Fibroblast of peridontal ligament (primary cell): Measurements from ENCODE around the gene BRF1.
"Not testable (repeated sequence)": the region's sequence is repeated elsewhere in the genome, so short reads cannot be mapped to it uniquely, and the experiment has no call there.

Experiments
- DNase-seq: peaks from one replicate; pipeline ENCODE4 v3.0.0-alpha.2; 2010; ENCODE audit errors: extremely low read depth

Gene BRF1

GRCh38 chr14:105315941-105316576, 15.3 kb upstream of the BRF1 start:
- no peak for DNase-seq

GRCh38 chr14:105315211-105315721, 14.5 kb upstream of the BRF1 start:
- peak; percentile 29 for DNase-seq

- peak; percentile 74 for DNase-seq
Observed at GRCh38 chr14:105314287-105315200, 13.7 kb upstream of the BRF1 start, which contains the start of gene PACS2. TSS of gene PACS2 (plus strand) at chr14:105314748. CDS start at chr14:105314919, 171 bp downstream.

- peak; percentile 41 for DNase-seq
Observed at GRCh38 chr14:105313381-105314286, 12.8 kb upstream of the BRF1 start.

- DNase-seq, result no peak
Observed at GRCh38 chr14:105312973-105313372, 12.2 kb upstream of the BRF1 start.

- no peak for DNase-seq
Observed at GRCh38 chr14:105311838-105312237, 11.0 kb upstream of the BRF1 start.

GRCh38 chr14:105309371-105309770, 8.6 kb upstream of the BRF1 start:
- DNase-seq, result no peak

GRCh38 chr14:105307052-105307727, 6.4 kb upstream of the BRF1 start:
- DNase-seq, result no peak

GRCh38 chr14:105305791-105306190, 5.0 kb upstream of the BRF1 start:
- DNase-seq, result no peak

- no peak for DNase-seq
Observed at GRCh38 chr14:105305345-105305744, 4.5 kb upstream of the BRF1 start.

- DNase-seq, result no peak
Observed at GRCh38 chr14:105304565-105304964, 3.8 kb upstream of the BRF1 start.

- no peak for DNase-seq
Observed at GRCh38 chr14:105303949-105304348, 3.1 kb upstream of the BRF1 start.

- DNase-seq, result not testable (repeated sequence)
Observed at GRCh38 chr14:105301915-105302249, 1.1 kb upstream of the BRF1 start.

- peak; percentile 85 for DNase-seq
Observed at GRCh38 chr14:105301103-105301914, 508 bp upstream of the BRF1 start.

- DNase-seq, result no peak
Observed at GRCh38 chr14:105299654-105300541, 903 bp downstream of the BRF1 start.

- not testable (repeated sequence) for DNase-seq
Observed at GRCh38 chr14:105297311-105297710, 3.5 kb downstream of the BRF1 start.

GRCh38 chr14:105294142-105294597, 6.6 kb downstream of the BRF1 start:
- peak; percentile 31 for DNase-seq

GRCh38 chr14:105292826-105293711, 7.7 kb downstream of the BRF1 start:
- DNase-seq, result no peak
